GM03348 (cell line): Measurements from ENCODE around the gene MAGEA9B.
A peak's percentile ranks its signal among the peaks of the same experiment; 100 is the strongest.
"Not testable (repeated sequence)": the region's sequence is repeated elsewhere in the genome, so short reads cannot be mapped to it uniquely, and the experiment has no call there.

Experiments used
- DNase-seq: peaks from one replicate; pipeline ENCODE4 v3.0.0; 2012; ENCODE audit warnings: low spot score

Gene MAGEA9B

GRCh38 chrX:149571770-149572169 is 15.5 kb downstream of the MAGEA9B start:
- no peak for DNase-seq

DNA sequence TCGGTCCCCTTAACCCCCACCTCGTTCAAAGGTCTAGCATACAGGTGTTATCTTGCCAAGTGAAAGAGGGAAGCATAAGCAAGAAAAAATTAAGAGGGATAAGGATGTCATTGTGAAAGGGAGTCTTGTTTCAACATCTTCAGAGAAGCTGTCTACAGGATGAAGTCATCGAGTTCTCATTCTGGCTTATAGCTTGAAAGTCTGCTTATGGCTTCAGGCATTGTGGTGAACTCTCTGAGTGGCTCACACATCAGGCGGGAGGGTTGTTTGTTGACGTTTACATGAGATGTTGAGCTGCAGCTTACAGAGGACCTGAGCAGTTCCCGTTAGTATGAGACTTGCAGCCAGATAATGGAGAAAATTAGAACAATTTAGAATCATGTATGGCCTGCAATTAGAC is 16.6 kb downstream of the MAGEA9B start:
- peak; percentile 26 for DNase-seq

DNA sequence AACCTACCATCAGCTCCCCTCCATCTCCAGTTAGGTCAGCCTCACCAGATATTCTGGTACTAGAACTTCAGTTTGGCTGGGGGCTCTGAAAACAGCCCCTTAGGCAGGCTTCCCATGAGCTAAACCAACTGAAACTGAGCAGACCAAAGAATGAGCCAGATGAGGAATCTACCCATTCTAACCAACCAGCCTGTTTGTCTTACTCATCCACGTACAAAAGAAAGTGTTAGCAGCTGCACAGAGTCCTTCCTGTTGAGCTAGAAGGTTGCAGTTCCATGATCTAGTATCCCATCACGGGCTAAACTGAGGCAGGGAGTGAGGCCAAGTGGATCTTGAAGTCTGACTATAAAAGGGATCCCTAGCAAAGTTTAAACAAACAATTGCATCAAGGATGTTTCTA is 17.5 kb downstream of the MAGEA9B start:
- DNase-seq = no peak

- DNase-seq = no peak
Measured at GRCh38 chrX:149568701-149569296, 18.5 kb downstream of the MAGEA9B start.

GRCh38 chrX:149567621-149568417 is 19.4 kb downstream of the MAGEA9B start:
- DNase-seq = no peak

GRCh38 chrX:149563359-149563758 is 23.9 kb downstream of the MAGEA9B start:
- no peak for DNase-seq

- DNase-seq = not testable (repeated sequence)
Measured at GRCh38 chrX:149555251-149555650, 32.0 kb downstream of the MAGEA9B start.

- DNase-seq = not testable (repeated sequence)
Measured at GRCh38 chrX:149551939-149552248, 35.4 kb downstream of the MAGEA9B start.

GRCh38 chrX:149551245-149551938 is 35.9 kb downstream of the MAGEA9B start:
- not testable (repeated sequence) for DNase-seq

GRCh38 chrX:149550454-149550853 is 36.8 kb downstream of the MAGEA9B start:
- not testable (repeated sequence) for DNase-seq

DNA sequence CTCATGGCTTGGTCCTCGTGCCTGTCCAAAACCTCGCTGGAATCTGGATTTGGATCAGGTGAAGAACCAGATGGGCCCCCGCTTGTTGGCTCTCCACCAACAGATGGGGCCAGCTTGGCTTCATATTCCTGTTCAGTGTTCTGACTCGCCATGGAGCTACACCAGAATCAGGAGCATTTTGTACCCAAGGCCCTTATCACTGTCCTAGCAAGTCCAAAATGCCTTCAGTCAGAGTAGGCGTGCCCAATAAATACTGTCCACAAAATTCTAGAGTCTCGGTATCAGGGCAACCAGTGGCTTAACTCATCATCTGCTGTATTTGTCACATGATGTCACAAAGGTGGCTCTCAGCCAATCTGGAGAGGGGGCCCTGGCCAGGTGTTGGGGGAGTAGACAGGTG is 37.6 kb downstream of the MAGEA9B start, which contains the start of gene HSFX3:
HSFX3 (minus strand) TSS at position 224 of the 400 bp plus-strand sequence; CDS start at position 152, 72 bp downstream.
- DNase-seq = not testable (repeated sequence)

- not testable (repeated sequence) for DNase-seq
Measured at GRCh38 chrX:149547782-149548181, 39.5 kb downstream of the MAGEA9B start.

- not testable (repeated sequence) for DNase-seq
Measured at GRCh38 chrX:149546962-149547361, 40.3 kb downstream of the MAGEA9B start.

GRCh38 chrX:149545545-149546543 is 41.4 kb downstream of the MAGEA9B start:
- not testable (repeated sequence) for DNase-seq

- DNase-seq = peak; percentile 9
Measured at GRCh38 chrX:149541521-149542047, 45.7 kb downstream of the MAGEA9B start.

- DNase-seq = peak; percentile 70
Measured at GRCh38 chrX:149540621-149541520, 46.4 kb downstream of the MAGEA9B start, which contains the start of gene EOLA1. Gene EOLA1, plus strand, starts transcription at chrX:149541012. Its CDS starts 4,619 bp downstream, at chrX:149545631.

GRCh38 chrX:149540131-149540620 is 47.1 kb downstream of the MAGEA9B start:
- peak; percentile 93 for DNase-seq

GRCh38 chrX:149539283-149540130 is 47.8 kb downstream of the MAGEA9B start:
- DNase-seq = peak; percentile 86

DNA sequence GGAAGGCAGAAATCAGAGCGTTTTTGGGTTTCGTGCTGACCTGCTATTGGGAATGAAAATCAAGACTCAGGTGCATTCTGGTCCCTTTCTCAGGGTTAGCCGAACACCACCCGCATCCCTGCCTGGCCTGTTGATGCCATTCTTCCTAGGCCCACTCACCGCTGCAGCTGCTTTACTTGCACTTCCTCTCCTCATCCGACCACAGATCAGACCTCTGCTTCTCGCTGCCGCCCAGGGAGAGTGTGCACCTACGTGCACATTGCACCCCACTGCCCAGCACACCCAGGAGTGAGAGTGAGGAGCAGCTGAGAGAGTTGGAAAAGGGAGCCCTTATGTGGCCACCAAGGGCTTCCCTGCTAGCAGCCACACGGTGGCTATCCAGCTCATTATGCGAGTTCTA is 49.8 kb downstream of the MAGEA9B start:
- not testable (repeated sequence) for DNase-seq
